ENCODE data around the gene PIGC.

PIGC gene

DNA sequence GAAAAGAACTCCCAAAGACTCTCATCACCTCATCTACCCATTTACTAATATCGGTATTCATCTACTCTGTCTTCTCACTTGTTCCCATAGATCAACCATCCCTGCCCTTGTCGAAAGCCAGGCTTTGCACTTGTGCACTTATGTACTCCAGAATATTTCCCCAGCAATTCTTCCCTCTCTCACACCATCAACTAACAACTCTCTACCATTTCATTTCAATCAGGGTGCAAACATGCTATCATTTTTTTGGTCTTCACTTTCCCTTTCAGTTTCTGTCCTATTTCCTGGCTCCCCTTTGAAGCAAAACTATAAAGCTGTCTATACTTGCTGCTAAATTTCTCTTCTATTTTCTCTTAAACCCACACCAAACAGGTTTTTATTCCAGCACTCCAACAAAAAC lies 16.7 kb downstream of the PIGC start:
- DNase-seq: no peak

DNA sequence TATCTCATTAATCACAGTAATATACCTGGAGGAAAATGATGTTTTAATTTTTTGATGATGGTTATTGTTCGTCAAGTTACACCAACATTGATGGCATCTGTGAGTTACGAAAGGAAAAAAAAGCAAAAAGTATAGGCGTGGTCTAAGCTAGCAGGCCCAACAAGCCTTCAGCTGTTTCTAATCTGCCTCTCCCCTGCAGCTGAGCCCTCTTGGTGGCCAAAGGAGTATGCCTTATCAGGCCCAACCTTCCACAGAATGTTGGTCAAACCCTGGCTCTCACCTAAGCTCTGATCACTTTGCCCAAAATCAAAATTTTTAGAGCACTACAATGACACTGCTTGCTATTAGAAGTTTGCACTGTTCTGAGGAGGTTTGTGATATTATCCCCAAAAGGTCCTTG lies 18.5 kb downstream of the PIGC start:
- no peak for DNase-seq

DNA sequence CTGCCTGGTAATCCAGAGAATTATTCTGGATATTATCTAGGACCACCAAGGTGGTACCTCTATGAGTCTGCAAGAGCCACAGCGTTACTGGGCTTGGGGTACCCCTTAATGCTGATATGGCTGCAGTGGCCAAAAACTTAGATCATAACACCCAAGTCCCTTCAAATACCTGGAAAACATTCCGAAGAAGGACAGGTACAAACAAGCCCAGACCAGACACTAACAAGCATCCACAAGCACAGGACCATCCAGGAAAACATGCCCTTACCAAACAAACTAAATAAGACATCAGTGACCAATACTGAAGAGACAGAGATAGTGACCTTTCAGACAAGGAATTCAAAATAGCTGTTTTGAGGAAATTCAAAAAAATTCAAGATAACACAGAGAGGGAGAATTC lies 20.5 kb downstream of the PIGC start:
- DNase-seq: no peak

- no peak for DNase-seq
Observed at GRCh38 chr1:172421974-172422604, 21.8 kb downstream of the PIGC start.

- DNase-seq: no peak
Observed at GRCh38 chr1:172420385-172420784, 23.5 kb downstream of the PIGC start, which contains the start of gene C1orf105. Gene C1orf105 (plus strand): TSS chr1:172420685. CDS start chr1:172420886, 201 bp downstream.

DNA sequence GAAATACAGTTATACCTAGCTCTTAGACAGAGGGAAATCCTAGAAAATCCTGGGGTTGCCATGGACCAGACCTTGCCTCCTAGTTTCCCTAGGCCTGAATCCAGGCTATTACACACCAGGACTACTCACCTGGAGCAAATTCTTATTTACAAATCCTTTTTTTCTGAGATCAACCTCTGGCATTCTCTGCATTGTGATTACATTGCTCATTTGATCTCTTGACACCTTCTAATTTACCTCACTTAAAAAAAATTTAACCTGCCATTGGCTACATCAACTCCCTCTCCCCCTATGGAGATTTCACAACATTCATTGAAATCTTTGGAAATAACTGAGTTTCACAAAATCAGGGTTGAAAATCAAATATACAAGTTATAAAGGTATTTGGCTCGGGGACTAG lies 26.3 kb downstream of the PIGC start:
- no peak for DNase-seq

DNA sequence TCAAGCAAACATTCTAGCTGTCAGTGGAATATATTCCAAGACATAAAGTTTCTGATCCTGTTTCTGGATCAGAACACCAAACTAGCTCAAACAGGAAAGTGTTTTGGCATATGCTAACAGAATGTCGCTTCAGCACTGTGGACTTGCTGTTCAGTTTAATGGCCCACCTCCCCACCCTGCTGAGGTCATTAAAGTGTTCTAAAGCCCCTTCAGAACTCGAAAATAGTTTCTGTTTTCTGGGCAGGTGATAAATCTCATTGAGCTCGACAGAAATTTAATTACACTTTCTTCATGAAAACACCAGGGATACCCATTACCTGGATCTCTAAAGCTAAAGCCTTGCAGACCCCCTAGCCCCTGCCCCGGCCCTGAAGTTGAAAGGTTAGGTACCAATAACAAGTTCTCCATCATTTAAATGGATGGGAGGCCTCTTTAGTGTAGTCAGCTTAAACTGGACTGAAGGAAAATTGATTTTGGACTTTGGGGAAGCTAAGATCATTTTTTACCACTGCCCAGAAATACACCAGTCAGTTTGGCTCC lies 27.3 kb downstream of the PIGC start:
- DNase-seq: no peak

DNA sequence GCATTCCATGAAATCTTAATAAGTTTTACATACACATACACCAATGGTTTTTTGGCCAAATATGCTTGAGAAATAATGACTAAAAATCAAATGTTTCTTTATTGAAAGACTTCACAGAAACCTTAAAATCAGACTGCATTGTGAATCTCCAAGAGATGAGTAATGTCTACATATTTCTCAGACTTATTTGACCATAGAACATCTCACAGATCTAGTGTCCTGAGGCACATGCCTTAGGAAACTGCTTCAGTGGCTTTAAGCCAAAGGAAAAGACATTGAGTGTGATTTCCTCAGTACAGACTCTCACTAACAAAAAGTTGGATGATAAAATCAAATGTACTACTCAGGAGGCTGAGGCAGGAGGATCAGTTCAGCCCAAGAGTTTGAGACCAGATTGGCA lies 29.5 kb downstream of the PIGC start:
- no peak for DNase-seq

GRCh38 chr1:172411791-172412338 lies 32.0 kb downstream of the PIGC start:
- no peak for DNase-seq

DNA sequence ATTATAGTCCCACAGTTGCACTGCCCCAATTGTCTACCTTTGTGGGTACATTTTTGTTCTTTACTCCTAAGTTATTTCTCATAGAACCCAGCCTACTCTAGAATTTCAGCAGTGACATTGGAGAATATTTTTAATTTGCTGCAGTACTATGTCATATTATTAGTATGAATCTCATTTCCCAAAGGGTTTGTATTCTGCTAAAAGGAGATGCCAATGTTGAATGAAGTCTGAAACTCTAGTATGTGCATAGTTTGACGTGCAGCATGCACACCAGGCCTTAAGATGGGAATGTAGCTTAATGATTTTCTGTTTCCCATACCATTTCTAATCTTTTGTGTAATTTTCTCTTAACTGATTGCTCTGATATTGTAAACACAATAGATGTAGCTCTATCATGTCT lies 33.8 kb downstream of the PIGC start:
- DNase-seq: no peak

- no peak for DNase-seq
Observed at GRCh38 chr1:172408958-172409357, 34.9 kb downstream of the PIGC start.

DNA sequence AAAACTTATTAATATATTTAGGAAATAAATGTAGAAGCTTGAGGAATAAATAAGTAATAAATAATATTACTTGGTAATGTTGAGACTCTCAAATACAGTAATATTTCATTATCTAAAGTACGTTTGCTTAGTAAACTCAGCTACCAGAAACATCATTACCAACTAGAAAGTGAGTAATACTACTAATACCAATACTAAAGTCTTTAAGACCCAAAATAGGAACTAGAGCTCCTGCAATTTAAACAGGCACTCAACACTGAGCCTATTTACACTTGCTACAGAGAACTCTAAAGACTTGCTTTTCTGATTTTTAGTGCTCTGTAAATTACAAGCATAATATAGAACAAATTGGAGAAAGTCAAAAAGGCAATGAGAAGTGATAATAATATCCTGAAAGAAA lies 36.9 kb downstream of the PIGC start:
- DNase-seq: no peak

GRCh38 chr1:172405912-172406311 lies 38.0 kb downstream of the PIGC start:
- no peak for DNase-seq

- DNase-seq: no peak
Observed at GRCh38 chr1:172404121-172404520, 39.7 kb downstream of the PIGC start.

GRCh38 chr1:172402878-172403569 lies 40.8 kb downstream of the PIGC start:
- no peak for DNase-seq

- no peak for DNase-seq
Observed at GRCh38 chr1:172401892-172402291, 42.0 kb downstream of the PIGC start.

- DNase-seq: no peak
Observed at GRCh38 chr1:172401477-172401876, 42.4 kb downstream of the PIGC start.

DNA sequence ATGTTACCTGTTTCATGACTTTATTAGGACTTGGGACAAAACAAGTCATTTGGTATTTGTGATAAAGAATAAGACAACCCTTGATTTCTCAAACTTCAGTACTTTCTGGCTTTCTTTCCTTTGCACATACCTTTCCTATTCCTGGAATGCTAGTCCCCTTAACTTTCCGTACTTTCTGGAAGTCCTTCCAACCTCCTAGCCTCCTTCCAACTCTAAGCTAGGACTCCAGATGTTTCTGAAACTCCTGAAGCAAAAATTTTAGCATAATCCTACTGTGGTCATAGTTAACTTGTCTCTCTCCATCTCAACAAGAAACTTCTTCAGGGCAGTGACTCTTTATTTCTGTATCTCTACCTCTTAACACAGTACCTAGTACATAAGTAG lies 43.2 kb downstream of the PIGC start:
- DNase-seq: no peak

GRCh38 chr1:172399756-172400721 lies 43.8 kb downstream of the PIGC start:
- DNase-seq: no peak

GRCh38 chr1:172398970-172399755 lies 44.7 kb downstream of the PIGC start:
- no peak for DNase-seq

DNA sequence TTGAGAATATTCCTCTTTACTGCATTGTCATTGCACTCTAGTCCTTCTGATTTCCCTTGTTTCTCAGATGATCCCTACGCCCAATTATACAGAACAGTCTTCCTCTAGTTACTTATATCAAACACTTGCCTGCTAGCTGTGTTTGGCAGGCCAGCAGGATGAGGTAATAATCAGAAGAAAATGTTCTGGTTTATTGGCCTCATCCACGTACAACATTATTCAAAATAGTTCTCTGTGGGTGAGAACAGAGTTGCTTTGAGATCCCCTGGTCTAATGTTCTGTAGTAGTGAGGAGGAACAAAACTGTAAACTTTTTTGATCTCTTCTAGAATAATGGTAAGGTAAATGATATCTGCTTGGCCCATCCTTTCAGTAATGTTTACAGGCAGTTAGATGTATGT lies 45.7 kb downstream of the PIGC start:
- DNase-seq: no peak

DNA sequence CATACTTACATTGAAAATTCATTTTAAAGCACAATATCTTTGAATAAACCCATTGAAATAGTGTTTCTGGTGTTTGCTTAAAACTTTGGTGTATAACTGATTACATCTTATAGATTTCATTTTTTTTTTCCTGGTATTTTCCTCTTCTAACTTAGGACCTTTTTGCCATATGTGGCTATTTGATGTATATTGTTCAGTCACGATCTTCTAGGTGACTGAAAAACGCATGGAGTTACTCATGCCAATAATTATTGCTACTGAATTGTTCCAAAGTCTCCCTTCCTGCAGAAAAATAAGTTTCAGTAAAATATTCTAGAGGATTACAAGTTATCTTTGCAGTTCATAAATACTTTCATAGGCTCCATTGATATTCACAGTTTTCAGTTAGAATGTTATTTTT lies 46.2 kb downstream of the PIGC start:
- DNase-seq: no peak
